Panc1 (cell line): ENCODE data around the gene UBTD2.

Experiments used
- TCF7L2 ChIP-seq: IDR thresholded peaks from 2 replicates; pipeline ENCODE4 v1.6.1; 2011; ENCODE audit warnings: mild to moderate bottlenecking, low read depth, low read length, inconsistent platforms
- TF ChIP-seq, protein P1 (sequence below), 2 experiments: IDR thresholded peaks; 2 replicates each; pipeline ENCODE4 v1.6.1; 2011 to 2012; ENCODE audit warnings: low read depth in 2 of 2, control low read depth in 1 of 2, low read length in 1 of 2, mild to moderate bottlenecking in 1 of 2, moderate library complexity in 1 of 2; ENCODE audit not compliant: insufficient read depth in 1 of 2
- TF ChIP-seq, protein P2 (sequence below): fragments of 450-650 bp; IDR thresholded peaks from 2 replicates; pipeline ENCODE4 v1.5.1; 2017; ENCODE audit warnings: mild to moderate bottlenecking

DNA sequence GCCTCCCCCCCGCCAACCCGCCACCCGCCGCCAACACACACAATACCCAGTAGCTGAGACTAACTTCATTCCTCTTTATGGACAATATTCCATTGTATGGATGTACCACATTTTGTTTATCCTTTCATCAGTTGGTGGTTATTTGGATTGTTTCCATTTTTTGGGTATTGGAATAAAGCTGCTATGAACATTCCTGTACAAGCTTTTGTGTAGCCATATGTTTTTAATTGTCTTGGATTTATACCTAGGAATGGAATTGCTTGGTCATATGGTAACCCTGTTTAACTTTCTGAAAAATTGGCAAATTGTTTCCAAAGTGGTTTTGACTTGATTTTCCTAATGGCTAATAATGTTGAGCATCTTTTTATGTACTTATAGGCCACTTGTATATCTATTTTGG lies 4.9 kb upstream of the UBTD2 start:
- TF ChIP-seq TCF7L2: no peak
- TF ChIP-seq, protein P1, sequence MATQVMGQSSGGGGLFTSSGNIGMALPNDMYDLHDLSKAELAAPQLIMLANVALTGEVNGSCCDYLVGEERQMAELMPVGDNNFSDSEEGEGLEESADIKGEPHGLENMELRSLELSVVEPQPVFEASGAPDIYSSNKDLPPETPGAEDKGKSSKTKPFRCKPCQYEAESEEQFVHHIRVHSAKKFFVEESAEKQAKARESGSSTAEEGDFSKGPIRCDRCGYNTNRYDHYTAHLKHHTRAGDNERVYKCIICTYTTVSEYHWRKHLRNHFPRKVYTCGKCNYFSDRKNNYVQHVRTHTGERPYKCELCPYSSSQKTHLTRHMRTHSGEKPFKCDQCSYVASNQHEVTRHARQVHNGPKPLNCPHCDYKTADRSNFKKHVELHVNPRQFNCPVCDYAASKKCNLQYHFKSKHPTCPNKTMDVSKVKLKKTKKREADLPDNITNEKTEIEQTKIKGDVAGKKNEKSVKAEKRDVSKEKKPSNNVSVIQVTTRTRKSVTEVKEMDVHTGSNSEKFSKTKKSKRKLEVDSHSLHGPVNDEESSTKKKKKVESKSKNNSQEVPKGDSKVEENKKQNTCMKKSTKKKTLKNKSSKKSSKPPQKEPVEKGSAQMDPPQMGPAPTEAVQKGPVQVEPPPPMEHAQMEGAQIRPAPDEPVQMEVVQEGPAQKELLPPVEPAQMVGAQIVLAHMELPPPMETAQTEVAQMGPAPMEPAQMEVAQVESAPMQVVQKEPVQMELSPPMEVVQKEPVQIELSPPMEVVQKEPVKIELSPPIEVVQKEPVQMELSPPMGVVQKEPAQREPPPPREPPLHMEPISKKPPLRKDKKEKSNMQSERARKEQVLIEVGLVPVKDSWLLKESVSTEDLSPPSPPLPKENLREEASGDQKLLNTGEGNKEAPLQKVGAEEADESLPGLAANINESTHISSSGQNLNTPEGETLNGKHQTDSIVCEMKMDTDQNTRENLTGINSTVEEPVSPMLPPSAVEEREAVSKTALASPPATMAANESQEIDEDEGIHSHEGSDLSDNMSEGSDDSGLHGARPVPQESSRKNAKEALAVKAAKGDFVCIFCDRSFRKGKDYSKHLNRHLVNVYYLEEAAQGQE (IDR thresholded peaks at IDR 0.05; ENCODE audit: insufficient read depth in 1 of 2, low read depth in 2 of 2, low read length in 1 of 2): no peak
- TF ChIP-seq, protein P2, sequence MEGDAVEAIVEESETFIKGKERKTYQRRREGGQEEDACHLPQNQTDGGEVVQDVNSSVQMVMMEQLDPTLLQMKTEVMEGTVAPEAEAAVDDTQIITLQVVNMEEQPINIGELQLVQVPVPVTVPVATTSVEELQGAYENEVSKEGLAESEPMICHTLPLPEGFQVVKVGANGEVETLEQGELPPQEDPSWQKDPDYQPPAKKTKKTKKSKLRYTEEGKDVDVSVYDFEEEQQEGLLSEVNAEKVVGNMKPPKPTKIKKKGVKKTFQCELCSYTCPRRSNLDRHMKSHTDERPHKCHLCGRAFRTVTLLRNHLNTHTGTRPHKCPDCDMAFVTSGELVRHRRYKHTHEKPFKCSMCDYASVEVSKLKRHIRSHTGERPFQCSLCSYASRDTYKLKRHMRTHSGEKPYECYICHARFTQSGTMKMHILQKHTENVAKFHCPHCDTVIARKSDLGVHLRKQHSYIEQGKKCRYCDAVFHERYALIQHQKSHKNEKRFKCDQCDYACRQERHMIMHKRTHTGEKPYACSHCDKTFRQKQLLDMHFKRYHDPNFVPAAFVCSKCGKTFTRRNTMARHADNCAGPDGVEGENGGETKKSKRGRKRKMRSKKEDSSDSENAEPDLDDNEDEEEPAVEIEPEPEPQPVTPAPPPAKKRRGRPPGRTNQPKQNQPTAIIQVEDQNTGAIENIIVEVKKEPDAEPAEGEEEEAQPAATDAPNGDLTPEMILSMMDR: no peak
